GM12873 (cell line): ENCODE data around the gene CHST9.

Experiments
- CTCF ChIP-seq: IDR thresholded peaks from 2 replicates; pipeline ENCODE4 v1.5.1; 2012; ENCODE audit warnings: low read depth, mild to moderate bottlenecking, moderate library complexity, low read length, control low read depth; ENCODE audit not compliant: insufficient read depth; ENCODE audit errors: missing control alignments

The CHST9 gene

GRCh38 chr18:27213123-27213717, 28.1 kb upstream of the CHST9 start:
- no peak for TF ChIP-seq CTCF

- no peak for TF ChIP-seq CTCF
These were observed 26.5 kb upstream of the CHST9 start for GRCh38 chr18:27211569-27211968.

GRCh38 chr18:27206411-27206810, 21.3 kb upstream of the CHST9 start:
- TF ChIP-seq CTCF: no peak

GRCh38 chr18:27202741-27203140, 17.6 kb upstream of the CHST9 start:
- no peak for TF ChIP-seq CTCF

- no peak for TF ChIP-seq CTCF
These were observed 12.9 kb upstream of the CHST9 start for GRCh38 chr18:27198036-27198435.

- no peak for TF ChIP-seq CTCF
These were observed 3.2 kb upstream of the CHST9 start for GRCh38 chr18:27188309-27188708.

GRCh38 chr18:27185897-27186296, 789 bp upstream of the CHST9 start:
- no peak for TF ChIP-seq CTCF
